H1 (cell line): ENCODE measurements around the gene PAPSS2. TPM values are rescaled to one million over a fixed set of nuclear protein-coding genes. Genes with fewer than 3 reads are reported as not detected.

Experiments used
- RXRA ChIP-seq: IDR thresholded peaks from 2 replicates; pipeline ENCODE4 v1.6.1; 2011; ENCODE audit warnings: low read depth, mild to moderate bottlenecking, low read length, moderate library complexity; ENCODE audit not compliant: insufficient read depth
- polyA plus RNA-seq, 7 experiments: library from polyadenylated mRNA; depleted of rRNA in 3 of 7; stranded (reverse) in 5 of 7; unstranded in 2 of 7; fragments of >200 nt in 5 of 7; fragments of 200-250 nt in 2 of 7; gene quantifications; 1 replicate in 5 of 7; 2 replicates in 1 of 7; 4 replicates in 1 of 7; pipeline versions ENCODE4 v1.2.1 to v1.2.3, GENCODE V29; 2011 to 2013; ENCODE audit warnings: missing spikeins in 2 of 7, mixed read lengths in 2 of 7
- total RNA-seq: library from RNA; stranded (reverse); fragmentation: NEBNext Ultra II Directional; extraction: Animal tissue kit (Norgen Biotek cat#: 25700); gene quantifications from 2 replicates; pipeline ENCODE4 v1.2.1, GENCODE V29; 2021

PAPSS2 gene
- total and polyA plus RNA-seq, 2 of the 8 experiments (the other 6 are each of a cell fraction or from before 2014, with no cell fraction given) = 7.6 to 20.2 TPM

- no peak for TF ChIP-seq RXRA
Measured at GRCh38 chr10:87740254-87740655, 80.6 kb downstream of the PAPSS2 start (continued).
